ENCODE measurements around the gene EPHB2. TPM values are rescaled to one million over a fixed set of nuclear protein-coding genes. Genes with fewer than 3 reads are reported as not detected.

The EPHB2 gene
- polyA plus RNA-seq, 12 donors, result 11.8 to 33.7 (median 19.1) TPM; not detected in 1

- no peak for DNase-seq
Observed at GRCh38 chr1:22777388-22778057, 66.9 kb downstream of the EPHB2 start.

DNA sequence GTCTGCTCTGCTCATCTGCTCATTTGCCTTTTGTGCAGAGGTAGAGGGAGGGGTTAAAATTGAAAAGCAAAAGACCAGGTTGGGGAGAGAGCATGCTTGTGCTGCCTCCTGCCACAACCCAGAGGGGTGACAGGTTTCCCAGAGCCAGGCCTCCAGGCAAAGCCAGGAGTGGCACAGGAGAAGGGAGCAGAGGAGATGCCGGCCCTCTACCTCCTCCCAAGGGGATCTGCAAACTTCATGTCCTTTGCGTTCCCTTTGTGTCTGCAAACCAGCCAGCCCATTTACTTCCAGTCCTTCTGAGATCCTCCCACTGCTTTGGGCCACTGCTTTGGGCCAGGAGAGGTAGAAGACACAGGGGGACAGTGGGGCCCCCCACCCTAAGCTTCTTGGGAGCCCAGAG, 67.8 kb downstream of the EPHB2 start:
- DNase-seq, result no peak

DNA sequence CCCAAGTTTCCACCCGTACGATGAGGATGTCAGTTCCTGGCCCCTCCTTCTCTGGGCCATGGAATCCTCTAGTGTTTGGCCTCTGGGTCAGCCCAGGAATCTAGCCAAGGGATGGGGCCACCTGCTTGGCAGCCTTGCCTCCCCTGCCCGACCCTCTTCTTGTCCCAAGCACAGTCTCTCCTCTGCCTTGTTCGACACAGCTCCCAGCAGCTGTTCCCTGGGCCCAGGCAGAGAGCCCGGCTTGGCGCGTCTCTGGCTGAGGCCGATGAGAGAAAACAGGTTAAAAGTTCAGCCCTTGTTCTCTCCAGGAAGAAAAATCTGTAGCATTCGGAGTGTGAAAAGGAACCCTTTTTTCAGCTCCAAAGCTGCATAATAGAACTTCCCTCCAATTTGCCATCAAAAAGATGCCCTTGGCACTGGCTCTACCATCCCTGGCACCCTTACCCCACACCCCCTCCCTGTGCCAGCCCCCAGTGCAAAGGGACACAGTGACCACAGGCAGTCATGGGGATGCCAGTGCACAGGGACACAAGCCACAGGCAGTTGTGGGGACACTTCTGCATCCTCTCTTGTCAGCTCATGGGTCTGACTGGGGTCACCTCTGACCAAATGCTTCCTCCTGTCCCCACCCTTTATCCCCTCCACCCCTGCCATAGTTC, 68.4 kb downstream of the EPHB2 start:
- DNase-seq, result peak; percentile 94

- no peak for DNase-seq
Observed at GRCh38 chr1:22780696-22781095, 70.1 kb downstream of the EPHB2 start.

DNA sequence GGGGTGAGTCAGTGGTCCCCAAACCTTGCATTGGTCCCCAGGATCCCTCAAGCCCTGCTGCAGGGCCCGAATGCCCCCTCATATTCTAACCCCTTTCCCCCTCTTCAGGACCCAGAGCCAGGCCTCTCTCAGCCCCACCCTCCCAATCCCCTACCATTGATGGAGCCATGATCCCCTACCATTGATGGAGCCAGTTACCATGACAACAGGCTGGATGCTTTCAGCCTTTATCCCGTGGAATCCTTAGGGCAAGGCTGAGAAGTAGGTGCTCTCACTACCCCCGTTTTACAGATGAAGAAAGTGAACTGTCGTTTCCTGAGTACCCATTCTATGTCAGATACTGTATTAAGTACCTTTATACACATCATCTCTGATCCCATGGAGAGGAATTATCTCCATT, 70.8 kb downstream of the EPHB2 start:
- DNase-seq, result no peak

GRCh38 chr1:22782406-22782805, 71.8 kb downstream of the EPHB2 start:
- DNase-seq, result no peak

GRCh38 chr1:22784317-22784716, 73.7 kb downstream of the EPHB2 start:
- no peak for DNase-seq

DNA sequence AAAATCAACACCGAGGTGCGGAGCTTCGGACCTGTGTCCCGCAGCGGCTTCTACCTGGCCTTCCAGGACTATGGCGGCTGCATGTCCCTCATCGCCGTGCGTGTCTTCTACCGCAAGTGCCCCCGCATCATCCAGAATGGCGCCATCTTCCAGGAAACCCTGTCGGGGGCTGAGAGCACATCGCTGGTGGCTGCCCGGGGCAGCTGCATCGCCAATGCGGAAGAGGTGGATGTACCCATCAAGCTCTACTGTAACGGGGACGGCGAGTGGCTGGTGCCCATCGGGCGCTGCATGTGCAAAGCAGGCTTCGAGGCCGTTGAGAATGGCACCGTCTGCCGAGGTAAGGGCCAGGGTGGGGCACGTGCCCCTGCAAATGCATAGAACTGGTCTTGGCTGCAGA, 74.1 kb downstream of the EPHB2 start:
- DNase-seq, result no peak

DNA sequence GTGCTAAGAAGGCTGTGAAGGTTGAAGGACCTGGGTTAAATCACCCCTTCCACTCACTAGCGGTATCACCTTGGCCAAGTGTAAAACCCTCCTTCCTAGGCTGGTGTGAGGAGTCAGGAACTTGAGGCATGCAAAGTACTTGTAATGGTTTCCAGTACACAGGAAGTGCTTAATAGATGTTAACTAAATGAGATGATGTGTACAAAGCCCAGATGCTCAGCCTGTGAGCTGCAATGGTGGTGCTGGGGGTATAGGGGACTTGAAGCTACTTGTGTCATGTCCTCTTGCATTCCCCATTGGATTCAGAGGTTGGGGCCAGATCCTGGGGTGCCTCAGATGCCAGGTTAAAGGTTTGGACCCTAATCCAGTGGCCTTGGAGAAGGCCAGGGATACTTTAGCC, 75.5 kb downstream of the EPHB2 start:
- no peak for DNase-seq

DNA sequence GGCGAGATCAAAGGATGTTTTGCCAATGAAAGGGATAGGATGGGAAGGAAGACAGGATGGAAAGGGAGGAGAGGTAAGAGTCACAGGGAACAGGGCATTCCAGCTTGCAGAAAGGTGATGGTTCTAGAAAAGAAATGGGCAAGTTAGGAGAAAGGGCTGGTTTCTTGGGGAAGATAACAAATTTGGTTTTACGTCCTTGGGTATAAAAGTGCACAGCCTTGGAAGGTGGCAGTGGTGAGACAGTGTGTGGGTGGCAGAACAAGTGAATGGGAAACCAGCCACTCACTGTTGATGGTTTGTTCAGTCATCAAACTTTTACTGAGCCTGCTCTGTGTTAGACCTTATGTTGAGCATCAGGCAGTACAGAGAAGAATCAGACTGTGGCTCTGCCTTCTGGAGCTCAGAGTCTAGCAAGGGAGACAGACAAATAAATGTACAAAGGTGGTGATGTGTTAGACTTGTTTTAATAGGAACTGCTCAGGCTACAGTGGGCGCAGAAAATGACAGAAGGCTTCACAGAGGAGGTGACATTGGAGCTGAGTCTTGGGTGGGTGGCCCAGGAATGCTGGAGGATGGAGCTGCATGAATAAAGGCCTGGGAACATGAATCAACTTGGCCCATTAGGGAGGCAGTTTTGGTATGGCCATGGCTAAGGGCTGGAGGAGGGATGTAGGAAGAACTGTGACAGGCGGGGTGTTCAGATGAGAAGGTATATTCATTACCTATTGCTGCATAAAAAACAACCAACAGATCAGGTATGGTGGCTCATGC, 76.3 kb downstream of the EPHB2 start:
- DNase-seq, result no peak

GRCh38 chr1:22787636-22788035, 77.0 kb downstream of the EPHB2 start:
- no peak for DNase-seq

DNA sequence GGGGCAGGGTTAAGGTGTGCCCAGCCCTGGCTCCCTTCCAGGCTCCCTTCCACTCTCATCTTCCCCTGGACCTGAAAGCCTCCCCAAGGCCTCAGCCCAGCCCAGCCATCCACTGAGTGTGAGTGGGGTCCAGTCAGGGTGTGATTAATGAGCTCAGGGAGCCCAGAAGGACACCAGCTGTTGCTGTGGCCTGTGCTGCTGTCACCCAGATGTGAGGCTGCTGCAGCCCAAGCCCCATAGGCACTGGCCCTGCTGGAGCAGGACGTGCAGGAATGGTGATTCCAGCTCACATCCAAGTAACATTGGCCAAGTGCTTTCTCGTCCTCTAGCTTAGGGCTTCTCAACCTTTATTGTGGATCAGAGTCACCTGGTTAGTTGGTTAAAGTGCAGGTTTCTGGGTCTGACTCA, 77.6 kb downstream of the EPHB2 start:
- no peak for DNase-seq

DNA sequence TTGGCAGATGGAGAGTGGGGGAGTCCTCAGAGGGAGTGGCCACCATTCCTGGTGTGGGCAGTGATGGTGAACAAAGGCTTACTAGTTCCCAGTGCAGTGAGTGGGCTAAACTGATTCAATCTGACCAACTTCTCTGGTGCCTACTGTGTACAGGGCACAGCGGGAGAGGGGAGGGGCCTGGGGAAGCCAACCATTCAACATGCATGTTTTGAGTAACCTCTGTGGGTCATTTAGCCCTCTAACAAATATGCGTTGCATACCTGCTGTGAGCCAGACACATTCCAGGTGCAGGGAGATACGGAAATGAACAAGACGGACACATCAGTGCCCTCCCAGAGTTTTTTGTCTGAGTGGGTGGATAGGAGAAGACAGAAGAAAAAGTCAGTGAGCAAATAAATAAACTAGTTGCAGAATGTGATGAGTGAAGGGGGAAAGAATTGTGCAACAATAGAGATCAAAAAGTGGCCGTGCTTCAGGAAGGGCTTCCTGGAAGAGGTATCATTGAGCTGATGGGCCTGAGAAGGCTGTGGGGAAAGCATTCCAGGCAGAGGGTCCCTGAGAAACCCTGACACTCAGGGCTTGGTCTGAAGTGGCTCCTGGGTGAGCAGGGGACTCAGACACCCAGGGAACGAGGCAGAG, 78.8 kb downstream of the EPHB2 start:
- DNase-seq, result no peak

- peak; percentile 78 for DNase-seq
Observed at GRCh38 chr1:22790232-22791008, 79.8 kb downstream of the EPHB2 start.

- peak; percentile 74 for DNase-seq
Observed at GRCh38 chr1:22791831-22792347, 81.2 kb downstream of the EPHB2 start.

DNA sequence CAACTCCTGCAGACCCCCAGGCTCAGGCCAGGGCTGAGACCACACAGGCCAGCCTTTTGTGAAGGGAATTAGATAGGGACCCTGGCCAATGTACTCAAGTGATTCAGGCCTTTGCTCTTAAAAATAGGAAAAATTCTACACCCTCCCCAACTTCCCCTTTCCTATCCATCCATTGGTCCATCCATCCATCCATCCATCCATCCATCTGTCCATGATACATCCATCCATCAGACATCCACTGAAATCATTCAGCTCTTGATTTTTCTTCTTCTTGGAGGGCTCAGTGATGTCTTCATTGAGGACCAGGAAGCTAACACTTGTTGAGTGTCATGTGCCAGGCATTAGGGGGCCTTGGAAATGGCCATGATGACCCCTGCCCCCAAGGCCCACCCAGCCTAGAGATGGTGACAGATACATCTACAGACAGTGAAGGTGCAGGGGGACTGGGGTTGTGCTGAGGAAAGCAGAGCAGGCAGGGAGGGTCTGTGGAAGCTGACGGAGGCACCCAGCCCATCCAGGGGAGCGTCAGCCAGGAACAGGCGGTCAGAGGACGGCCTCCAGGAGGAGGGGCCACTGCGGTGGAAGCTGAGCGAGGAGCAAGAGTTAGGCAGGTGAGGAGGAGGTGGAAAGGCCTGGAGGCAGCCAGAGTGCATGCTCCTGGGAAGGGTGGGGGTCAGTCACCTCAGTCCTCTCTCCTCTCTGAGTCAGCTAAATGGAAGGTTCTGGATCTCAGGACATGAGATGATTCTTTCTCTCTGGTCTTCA, 81.9 kb downstream of the EPHB2 start:
- no peak for DNase-seq

- DNase-seq, result no peak
Observed at GRCh38 chr1:22793647-22794046, 83.0 kb downstream of the EPHB2 start.

- DNase-seq, result peak; percentile 75
Observed at GRCh38 chr1:22794647-22795365, 84.2 kb downstream of the EPHB2 start.

GRCh38 chr1:22795366-22795714, 84.7 kb downstream of the EPHB2 start:
- DNase-seq, result no peak

DNA sequence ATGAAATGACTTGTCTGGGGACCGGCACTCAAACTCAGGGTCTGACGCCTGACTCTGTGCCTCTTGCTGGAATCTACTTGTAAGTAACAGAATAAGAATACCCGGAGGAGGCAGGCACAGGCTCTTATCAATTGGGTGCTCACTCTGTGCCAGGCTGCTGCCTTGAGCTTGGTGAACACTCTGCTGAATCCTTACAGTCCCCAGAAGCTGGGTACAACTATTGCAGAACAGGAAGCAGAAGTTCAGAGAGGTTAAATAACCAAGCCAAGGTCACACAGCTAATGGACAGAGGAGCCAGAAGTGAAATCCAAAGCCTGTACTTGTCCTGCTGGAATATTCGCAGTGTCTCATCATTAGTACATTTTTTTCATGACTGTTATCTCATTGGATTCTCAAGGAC, 86.0 kb downstream of the EPHB2 start:
- no peak for DNase-seq
